Astrocyte of the spinal cord (primary cell): ENCODE data around the gene AKAP8L.

Experiments used
- DNase-seq: peaks from one replicate; pipeline ENCODE4 v3.0.0; 2011; ENCODE audit warnings: low read depth, low spot score
- H3K4me3 ChIP-seq: 2 replicates; pipeline ENCODE4 v1.5.1; 2011; ENCODE audit warnings: low read depth, mild to moderate bottlenecking, low read length, moderate library complexity
- in situ Hi-C: cut with HindIII; loops from 2 replicates; pipeline ENCODE4 v1.10.0; 2017; ENCODE audit warnings: low sequenced_read_pairs
- TF ChIP-seq, protein P1 (sequence below): IDR thresholded peaks from 2 replicates; pipeline ENCODE4 v1.5.1; 2012; ENCODE audit warnings: low read depth, mild to moderate bottlenecking, low read length, inconsistent platforms

Gene AKAP8L

DNA sequence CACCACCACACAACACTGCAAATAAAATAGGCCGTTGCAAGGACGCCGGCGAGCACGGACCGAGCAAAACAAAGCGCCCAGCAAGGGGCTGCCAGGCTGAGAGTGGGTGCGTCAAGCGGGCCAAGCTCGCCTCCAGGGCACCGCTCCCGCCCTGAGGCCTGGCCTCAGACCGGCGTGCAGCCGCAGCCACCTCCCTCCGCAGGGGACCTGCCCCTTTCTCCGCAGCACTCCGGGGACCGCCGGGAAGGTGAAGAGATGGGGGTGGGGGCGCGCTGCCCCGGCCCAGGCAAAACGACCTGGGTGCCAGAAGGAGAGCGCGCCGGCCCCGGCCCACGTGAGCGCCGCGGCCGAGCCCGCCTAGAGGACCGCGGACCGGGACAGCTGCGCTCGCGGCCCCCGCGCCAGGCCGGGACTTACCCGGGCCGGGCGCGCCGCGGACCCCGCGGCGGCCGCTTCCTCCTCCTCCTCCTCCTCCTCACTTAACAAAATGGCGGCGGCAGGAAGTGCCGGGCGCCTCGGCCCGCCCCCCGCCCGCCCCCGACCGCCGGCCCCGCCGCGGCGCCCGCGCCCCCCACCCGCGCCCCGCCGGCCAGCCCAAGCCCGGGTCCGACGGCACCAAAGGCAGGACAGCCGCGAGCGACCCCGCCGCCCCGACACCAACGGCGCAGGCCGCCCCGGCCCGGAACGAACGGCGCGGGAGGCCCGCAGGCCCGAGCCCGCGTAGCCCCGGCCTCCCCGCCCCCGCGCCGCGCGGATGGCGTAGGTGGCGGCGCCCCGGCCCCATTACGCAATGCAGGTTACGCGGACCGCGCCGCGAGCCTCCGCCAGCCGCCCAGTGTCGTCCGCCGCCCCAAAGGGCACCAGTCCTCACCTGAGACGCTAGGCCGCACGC is 87.1 kb downstream of the AKAP8L start:
- in situ Hi-C loops, result no loop called here

DNA sequence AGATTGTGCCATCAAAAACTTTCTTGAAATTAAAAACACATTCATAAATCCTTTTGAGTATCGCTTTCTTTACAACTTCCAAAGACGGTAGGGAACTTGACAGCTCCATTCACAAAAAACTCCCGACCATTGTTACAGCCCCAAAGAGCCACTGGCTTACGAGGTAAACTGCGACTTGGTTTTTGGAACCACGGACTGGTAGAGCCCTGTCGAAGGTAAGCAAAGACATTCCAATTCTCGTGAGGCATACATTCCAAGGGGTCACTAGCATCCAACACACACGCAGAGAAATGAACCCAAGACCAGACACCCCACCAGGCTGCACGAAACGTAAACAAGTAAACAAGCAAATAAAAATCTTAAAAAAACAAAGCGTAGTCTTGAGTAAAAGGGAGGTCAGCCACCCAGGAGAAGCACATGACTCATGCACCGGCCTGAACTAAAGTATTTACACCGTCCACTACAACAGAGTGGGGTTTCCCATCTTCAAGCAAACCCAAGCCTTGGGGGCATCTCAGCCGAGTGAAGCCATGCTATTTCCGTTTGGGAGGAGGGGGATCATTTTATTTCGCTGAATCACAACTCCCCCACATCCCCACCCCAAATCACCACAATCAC is 87.9 kb downstream of the AKAP8L start:
- H3K4me3 ChIP-seq, result peak overlapping the region; percentile 90
- in situ Hi-C loops, result no loop called here
- TF ChIP-seq, protein P1, sequence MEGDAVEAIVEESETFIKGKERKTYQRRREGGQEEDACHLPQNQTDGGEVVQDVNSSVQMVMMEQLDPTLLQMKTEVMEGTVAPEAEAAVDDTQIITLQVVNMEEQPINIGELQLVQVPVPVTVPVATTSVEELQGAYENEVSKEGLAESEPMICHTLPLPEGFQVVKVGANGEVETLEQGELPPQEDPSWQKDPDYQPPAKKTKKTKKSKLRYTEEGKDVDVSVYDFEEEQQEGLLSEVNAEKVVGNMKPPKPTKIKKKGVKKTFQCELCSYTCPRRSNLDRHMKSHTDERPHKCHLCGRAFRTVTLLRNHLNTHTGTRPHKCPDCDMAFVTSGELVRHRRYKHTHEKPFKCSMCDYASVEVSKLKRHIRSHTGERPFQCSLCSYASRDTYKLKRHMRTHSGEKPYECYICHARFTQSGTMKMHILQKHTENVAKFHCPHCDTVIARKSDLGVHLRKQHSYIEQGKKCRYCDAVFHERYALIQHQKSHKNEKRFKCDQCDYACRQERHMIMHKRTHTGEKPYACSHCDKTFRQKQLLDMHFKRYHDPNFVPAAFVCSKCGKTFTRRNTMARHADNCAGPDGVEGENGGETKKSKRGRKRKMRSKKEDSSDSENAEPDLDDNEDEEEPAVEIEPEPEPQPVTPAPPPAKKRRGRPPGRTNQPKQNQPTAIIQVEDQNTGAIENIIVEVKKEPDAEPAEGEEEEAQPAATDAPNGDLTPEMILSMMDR, result no peak
- peak; percentile 73 for DNase-seq

More for the DNA sequence above, 87.1 kb downstream of the AKAP8L start:
- TF ChIP-seq, protein P1, result no peak
- peak; percentile 12 for DNase-seq
- peak overlapping the region; percentile 90 for H3K4me3 ChIP-seq
